Activated CD4-positive, alpha-beta T cell treated with anti-CD3 and anti-CD28 coated beads, Interleukin-2, amount 50 U/mL, for 24 hours (primary cell): ENCODE measurements around the gene BGN.

Experiments used
- DNase-seq, 2 donors: peaks; one replicate each; pipeline ENCODE4 v3.0.0-alpha.2; 2020; ENCODE audit warnings: low read depth in 1 of 2, low spot score in 1 of 2

The BGN gene

DNA sequence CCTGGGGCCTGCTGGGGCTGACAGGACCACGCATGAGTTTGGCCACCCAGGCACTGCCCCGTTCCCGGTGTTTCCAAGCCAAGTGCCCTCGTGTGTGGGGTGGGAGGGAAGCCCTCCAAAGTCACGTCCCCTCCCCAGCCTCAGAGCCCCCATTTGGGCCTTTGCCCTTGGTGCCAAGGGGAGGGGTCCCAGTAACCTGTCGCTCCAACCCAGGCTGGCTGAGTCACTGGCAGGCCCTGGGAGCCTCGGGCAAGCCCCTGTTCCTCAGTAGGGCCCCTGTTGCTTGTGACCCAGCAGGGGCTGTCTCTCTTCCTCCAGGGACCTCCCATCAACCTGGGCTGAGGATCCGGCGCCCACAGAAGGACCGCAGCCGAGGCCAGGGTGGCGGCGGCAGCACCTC is 13.7 kb upstream of the BGN start:
- DNase-seq: no peak

DNA sequence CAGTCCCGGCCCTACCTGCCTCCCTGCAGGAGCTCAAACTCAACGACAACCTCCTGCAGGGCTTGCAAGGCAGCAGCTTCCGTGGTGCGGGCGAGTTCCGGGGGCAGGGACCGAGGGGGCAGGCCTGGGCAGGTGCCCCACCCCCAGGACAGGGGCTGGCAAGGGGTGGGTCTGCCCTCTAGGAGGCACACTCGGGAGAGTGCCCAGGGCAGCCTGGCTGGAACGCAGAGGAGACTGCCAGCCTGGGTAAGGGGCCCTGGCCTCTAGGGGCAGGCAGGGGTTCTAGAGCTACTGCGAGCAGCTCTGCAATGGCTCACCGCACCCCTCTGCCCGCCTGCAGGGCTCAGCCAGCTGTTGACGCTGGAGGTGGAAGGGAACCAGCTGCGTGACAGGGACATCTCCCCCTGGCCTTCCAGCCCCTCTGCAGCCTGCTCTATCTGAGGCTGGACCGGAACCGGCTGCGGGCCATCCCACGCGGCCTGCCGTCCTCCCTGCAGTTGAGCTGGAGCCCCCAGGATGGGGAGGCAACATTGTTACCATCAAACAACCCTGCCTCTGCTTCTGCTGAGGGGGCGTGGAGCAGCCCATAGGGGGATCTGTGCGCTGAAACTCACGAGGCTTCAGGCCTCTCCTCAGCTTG is 12.3 kb upstream of the BGN start:
- no peak for DNase-seq

- DNase-seq: no peak
These were observed 9.2 kb upstream of the BGN start for GRCh38 chrX:153485396-153486080.

- DNase-seq: no peak
These were observed 8.6 kb upstream of the BGN start for GRCh38 chrX:153486171-153486570.

DNA sequence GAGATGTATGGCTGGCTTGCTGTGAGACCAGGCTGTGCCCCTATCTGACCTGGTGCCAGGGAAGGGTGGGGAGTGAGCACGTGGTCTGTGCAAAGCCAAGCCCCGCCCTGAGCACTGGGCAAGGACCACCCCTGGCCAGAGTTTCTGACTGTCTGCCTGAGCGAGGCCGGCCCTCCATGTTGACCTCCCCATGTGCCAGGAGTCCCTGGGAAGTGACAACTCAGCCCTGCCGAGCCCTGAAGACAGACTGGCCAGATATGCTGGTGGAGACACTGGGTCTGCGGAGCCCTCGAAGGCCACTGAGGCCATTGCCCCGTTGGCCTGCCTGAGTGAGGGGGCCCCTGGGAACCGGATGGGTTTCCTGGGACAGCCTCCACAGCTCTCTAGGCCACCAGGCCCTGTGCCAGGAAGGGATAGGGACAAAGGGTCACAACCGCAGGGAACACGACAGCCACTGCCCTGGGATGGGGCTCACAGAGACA is 7.1 kb upstream of the BGN start:
- no peak for DNase-seq

- DNase-seq: no peak
These were observed 6.4 kb upstream of the BGN start for GRCh38 chrX:153488231-153488914.

DNA sequence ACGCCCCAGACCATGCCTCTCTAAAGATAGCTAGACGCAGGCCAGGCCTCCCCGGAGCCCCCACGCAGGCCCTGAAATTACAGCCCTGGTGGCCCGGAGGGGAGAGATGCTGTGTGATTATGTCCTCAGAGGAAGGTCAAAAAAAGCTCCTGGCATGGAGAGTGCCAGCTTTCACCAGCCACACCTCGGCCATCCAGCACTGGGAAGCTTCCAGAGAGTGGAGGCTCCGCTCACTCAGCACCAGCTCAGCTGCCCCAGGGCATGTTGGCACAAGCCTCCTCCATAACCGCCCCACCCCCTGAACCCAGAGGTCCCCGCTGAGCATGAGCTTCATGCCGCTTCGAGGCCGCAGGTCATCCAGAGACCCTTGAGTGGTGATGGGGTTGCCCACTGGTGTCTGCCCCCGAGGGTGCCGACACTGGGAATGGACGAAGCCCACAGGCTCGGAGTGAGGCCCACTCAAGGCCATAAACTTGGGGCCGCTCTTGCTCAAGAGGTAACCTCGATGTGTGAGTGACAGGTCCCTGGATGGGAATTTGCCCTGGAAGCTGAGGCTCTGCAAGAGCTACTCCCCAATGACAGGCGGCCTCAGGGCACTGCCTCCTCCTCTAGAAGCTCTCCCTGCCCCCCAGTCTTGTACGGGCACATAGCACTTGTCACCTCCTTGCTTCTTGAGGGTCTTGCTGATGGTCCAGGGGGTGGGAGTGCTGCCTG is 4.4 kb upstream of the BGN start:
- DNase-seq: no peak

DNA sequence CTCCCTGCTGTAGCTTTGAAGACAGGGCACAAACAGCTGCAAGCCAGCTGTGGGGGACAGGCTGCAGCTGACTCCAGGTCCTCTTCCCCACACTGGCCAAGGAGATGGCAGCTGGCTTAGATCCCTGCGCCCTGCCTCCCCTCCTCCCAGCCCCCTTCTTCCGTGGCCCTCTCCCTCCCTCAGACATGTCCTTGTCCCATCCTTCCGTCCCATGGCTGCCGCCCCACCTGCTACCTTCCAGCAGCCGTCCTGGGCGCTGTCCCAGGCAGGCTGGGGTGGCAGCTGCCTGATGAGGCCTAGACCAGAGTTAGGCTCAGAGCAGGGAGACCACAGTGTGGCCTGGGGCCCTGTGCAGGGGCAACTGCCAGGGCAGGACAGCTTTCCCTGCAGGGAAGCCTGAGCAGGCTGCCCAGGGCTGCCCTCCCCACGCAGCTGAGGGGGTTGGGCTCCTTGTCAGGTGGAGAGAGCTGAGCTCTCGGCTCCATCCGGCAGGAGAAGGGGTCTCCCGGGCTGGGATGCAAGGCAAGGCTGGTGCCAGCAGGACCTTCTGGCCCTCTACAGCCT is 3.3 kb upstream of the BGN start:
- no peak for DNase-seq

- DNase-seq: no peak
These were observed 2.9 kb upstream of the BGN start for GRCh38 chrX:153491918-153492317.

DNA sequence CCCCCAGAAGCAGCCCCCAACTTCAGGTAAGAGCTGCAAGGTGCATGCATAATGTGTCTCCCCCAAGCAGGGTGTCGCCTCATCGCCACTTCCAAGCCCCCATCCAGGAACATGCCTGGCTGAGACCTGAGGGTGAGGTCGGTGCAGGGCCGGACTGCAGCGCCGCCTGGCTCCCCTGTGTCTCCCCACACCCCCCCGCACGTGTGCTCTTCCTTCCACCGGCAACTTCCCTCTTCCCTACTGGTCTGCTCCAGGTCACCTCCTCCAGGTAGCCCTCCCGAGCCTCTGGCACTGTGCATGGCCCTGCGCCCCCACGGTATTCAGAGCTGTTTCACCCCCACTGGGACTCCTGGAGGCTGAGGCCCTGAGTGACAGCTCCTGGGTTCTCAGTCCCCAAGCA is 2.2 kb upstream of the BGN start:
- no peak for DNase-seq

DNA sequence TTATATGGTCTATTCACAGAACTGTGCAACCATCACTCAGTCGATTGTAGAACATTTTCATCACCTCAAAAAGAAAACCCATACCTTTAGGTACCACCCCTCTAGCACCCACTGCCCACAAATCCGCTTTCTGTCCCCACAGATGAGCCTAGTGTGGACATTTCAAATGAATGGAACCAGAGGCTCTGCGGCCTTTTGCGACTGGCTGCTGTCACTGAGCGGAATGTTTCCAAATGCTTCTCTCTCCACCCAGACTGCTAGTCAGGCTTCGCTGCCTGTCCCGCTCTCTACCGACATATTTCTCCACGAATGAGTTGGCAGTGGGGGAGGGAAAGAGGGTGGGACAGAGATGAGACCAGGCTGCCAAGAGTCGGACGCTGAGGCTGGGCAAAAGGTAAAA is 1.7 kb upstream of the BGN start:
- no peak for DNase-seq

- DNase-seq: no peak
These were observed 719 bp upstream of the BGN start for GRCh38 chrX:153494061-153494460.

GRCh38 chrX:153495362-153495751 is 577 bp downstream of the BGN start:
- DNase-seq: no peak

- DNase-seq: no peak
These were observed 1.3 kb downstream of the BGN start for GRCh38 chrX:153495903-153496589.

DNA sequence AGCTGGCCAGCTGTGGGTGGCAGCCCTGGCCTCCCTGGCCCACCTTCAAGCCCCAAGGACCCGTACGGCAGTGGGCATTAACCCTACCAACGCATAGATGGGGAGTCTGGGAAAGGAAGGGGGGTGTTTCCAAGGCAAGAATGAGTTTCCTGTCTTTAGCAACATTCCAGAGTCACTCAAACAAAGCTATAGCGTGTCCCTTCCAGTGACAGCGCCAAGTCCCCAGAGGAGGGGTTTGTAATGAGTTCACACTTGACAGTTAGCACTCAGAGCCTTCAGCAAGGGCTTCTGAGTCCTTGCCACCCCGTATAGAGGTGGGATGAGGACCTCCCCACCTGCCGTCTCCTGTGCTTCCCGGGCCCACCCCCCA is 1.8 kb downstream of the BGN start:
- no peak for DNase-seq

- no peak for DNase-seq
These were observed 3.7 kb downstream of the BGN start for GRCh38 chrX:153498453-153498852.

GRCh38 chrX:153499341-153499740 is 4.6 kb downstream of the BGN start:
- no peak for DNase-seq

GRCh38 chrX:153499876-153500275 is 5.1 kb downstream of the BGN start:
- DNase-seq: no peak

DNA sequence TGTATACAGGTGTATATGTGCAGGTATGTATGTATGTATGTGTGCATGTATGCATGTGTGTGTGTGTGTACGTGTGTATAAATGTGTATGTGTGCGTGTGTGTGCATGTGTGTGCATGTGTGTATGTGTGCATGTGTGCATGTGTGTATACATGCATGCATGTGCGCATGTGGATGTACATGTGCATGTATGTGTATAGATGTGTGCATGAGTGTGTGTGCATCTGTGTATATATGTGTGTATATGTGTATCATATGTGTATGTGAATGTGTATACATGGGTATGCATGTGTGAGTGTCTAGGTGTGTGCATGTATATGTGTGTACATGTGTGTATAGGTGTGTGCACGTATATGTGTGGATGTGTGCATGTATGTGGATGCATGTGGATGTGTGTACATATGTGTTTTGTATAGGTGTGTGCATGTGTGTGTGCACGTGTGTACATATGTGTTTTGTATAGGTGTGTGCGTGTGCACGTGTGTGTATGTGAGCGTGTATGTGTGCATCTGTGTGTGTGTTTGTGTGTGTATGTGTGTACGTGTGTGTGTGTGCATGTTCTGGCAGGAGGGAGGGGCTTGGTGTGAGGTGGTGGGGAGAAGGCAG is 6.0 kb downstream of the BGN start:
- no peak for DNase-seq

DNA sequence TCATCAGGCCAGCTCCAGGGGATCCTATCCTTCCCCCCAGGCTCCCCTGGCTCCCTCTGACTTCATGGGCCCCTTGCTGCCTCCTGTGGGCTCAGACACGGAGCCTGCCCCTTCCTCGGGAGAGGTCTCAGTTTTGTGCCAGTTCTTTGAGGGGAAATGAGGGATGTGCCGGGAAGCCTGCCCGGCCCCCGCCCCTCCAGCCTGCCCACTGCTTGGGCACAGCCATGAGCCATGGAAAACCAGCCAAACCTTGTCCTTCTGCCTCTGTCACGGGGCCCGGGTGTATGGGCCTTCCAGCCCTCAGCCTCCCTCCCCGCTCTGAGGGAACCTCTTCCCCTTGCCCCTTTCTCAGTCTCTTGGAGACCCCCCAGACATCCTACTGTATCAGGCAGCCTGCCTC is 6.8 kb downstream of the BGN start:
- no peak for DNase-seq

GRCh38 chrX:153502131-153502530 is 7.4 kb downstream of the BGN start:
- no peak for DNase-seq
